Mesenteric fat pad (tissue), 1 donor: ENCODE data around the gene DENND1C. TPM values are rescaled to one million over a fixed set of nuclear protein-coding genes. Genes with fewer than 3 reads are reported as not detected.
"Not testable (repeated sequence)": the region's sequence is repeated elsewhere in the genome, so short reads cannot be mapped to it uniquely, and the experiment has no call there.

Source experiments
- DNase-seq: peaks from one replicate; pipeline ENCODE4 v3.0.0-alpha.2; 2020; ENCODE audit warnings: low spot score
- total RNA-seq: library from RNA; stranded (reverse); fragmentation: NEBNext Ultra II Directional; extraction: Animal tissue kit (Norgen Biotek cat#: 25700); gene quantifications from one replicate; pipeline ENCODE4 v1.2.1, GENCODE V29; 2021
- donor health status: DM: yes; HTN: yes; CAD: no.

The DENND1C gene
- total RNA-seq, 1 donor from 2014 or later: 4.5 TPM

DNA sequence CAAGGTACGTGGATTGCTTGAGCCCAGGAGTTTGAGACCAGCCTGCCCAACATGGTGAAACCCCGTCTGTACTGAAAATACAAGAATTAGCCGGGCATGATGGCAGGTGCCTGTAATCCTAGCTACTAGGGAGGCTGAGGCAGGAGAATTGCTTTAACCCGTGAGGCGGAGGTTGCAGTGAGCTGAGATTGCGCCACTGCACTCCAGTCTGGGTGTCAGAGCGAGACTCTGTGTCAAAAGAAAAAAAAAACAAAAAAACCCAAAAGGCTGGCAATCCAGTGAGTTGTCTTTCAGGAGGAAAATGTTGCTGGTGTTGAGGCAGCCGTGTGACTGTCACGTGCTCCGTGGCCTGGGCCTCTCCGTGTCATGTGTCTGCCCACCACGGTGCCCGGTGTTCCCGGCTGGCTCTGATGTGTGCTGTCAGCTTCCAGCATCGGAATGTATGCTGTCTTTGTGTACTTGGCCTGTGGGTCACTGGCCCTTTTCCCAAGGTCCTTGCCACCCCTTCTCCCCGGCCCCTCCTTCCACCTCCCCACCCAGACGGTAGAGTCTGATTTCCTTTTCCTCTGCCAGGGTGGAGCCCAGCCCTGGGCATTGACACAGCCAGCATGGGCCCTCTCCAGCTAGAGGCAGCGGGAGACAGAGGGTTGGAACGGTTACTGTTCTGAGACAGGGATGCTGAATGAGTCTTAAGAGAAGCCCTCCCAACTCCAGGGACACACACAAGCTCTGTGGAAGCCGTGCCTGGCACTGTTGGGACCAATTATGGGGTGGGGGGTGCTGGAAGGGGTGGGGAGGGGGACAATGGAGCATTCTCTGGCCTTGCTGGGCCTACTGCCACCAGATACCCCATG lies 27.8 kb upstream of the DENND1C start:
- DNase-seq: no peak

DNA sequence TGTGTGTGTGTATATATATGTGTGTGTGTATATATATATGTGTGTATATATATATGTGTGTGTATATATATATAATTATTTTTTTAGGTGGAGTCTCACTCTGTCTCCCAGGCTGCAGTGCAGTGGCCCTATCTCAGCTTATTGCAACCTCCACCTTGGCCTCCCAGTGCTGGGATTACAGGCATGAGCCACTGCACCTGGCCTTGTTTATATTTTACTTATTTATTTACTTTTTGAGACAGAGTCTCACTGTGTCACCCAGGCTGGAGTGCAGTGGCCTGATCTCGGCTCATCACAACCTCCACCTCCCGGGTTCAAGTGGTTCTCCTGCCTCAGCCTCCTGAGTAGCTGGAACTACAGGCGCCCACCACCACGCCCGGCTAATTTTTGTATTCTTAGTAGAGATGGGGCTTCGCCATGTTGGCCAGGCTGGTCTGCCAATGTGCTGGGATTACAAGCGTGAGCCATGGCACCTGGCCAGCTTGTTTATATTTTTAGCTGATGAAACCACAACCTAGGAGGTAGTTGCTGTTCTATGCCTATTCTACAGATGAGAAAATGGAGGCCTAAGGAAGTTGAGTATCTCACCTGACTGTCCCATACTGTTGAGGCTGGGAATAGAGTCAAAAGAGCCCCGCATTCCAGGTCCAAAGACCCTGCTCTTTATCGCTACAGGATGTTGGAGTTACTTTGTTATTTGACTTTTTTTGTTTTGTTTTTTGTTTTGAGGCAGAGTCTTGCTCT lies 26.6 kb upstream of the DENND1C start:
- DNase-seq: not testable (repeated sequence)

DNA sequence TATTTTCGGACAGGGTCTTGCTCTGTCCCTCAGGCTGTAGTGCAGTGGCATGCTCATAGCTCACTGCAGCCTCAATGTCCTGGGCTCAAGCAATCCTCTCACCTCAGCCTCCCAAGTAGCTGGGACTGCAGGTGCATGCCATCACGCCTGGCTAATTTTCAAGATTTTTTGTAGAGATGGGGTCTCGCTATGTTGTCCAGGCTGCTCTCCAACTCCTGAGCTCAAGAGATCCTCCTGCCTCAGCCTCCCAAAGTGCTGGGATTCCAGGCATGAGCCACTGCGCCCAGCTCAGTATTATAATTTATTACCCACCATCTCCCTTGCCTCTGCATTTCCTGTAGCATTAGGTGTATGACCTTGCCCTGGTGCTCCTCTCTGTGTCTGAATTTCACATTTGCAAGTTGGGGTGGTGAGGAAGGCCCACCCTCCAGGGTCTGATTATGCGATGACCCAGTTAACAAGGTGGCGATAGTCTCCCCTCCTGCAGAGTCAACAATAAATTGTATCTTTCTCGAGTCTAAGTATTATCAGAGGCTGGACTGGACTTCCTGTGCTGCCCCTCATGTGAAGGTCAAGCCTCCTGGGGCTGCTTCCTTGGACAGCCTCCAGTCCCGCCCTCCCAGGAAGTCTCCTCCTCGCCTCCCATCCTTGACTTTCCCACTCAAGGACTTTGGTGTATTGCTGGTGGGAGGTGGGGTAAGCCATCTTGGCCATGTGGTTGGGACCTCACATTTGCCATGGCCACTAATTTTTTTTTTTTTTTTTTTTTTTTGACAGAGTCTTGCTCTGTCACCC lies 22.0 kb upstream of the DENND1C start:
- no peak for DNase-seq

DNA sequence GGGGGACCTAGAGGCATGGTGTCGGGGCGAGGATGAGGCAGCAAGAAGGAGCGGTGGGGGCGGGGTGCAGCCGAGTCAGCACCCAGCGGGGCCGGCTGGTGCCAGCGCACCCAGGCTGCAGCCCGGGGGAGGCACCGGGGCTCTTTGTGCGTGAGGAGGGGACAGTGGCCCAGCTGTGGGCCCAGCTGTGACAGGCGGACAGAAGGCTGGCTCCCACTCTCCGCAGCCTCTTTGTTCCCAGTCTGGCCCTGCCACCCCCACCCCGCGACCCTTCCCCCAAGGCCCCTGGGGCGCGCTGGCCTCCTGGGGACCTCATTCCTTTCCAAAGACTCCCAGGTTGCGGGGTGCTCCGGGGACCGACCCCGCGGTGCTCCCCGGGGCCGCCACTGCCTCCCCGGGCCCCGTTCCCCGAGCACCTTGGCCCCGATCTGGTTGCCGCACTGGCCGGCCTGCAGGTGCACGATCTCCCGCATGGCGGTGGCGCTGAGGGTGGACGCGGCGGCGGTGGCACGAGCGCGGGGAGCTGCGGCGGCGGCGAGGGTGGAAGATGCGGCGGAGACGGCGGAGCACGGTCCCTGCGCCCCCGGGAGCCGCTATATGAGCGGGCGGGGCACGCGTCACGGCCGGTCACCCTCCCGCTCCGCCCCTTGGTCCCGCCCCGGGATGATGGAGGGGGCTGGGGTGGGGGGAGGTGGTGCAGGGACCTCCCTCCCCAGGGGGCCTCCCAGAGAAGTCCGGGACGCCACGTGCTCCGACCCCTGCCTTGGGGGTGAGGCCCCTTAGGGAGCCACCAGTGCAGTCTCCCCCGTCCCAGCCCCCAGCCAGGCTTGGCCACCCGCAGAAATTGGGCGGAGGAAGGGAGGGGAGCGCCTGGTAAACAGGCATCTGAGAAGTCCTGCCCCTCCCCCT lies 20.4 kb upstream of the DENND1C start, which contains the start of gene TUBB4A:
TUBB4A (minus strand) TSS at position 570 of the 909 bp plus-strand sequence; CDS start at position 473, 97 bp downstream.
- DNase-seq: no peak

DNA sequence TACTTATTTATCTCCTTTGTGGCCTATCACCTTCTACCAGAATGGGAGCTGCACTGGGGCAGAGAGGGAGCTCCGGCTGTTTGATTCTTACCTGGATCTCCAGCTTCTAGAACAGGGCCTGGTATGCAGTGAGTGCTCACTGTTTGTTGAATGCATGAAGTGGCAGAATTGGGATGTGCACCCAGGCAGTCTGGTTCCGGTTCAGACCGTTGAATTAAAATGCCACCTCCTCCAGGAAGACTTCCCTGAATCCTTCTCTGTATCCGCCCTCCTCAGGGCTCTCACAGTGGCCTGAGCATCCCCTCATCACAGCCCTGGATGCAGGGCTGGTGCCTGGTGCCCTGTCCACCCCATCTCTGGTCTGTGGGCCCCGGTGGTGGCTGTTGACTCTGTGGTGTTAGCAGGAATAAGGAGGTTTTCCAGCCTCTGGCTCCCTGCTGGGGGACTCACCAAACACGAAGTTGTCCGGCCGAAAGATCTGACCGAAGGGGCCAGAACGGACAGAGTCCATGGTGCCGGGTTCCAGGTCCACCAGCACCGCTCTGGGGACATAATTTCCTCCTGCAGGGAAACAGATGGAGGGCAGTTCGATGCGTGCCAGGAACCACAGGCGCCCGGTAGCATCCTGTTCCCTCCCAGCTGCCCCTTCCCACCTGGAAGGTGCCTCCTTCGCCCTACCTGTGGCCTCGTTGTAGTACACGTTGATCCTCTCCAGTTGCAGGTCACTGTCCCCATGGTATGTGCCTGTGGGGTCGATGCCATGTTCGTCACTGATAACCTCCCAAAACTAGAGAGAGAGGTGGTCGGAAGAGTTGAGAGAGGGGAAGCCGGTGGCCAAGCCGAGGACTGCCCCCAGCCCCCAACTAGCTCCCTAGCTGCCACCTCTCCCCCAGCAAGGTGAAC lies 19.5 kb upstream of the DENND1C start:
- DNase-seq: no peak

DNA sequence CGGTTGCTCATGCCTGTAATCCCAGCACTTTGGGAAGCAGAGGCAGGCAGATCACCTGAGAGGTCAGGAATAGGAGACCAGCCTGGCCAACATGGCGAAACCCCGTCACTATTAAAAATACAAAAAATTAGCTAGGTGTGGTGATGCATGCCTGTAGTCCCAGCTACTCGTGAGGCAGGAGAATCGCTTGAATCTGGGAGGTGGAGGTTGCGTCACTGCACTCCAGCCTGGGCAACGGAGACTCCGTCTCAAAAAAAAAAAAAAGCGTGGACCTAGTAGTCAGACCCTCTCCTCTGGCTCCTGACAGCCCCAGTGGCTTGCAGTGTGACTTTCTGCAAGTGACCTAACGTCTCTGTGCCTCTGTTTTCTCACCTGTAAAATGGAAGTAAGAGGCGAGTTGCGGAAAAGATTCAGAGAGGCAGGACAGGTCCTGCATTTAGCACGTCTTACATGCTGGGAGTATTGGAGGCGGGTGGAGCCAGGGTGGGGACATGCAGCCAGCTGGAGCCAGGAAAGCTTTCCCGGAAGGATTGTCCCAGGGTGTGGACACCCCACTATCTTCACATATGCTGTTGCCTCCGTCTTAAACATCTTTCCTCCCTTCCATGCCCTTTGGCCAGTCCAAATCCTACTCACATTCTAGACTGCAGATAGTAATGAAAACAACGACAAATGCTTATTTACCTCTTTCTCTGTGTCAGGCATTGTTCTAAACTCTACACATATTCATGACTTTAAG lies 17.6 kb upstream of the DENND1C start:
- DNase-seq: no peak

DNA sequence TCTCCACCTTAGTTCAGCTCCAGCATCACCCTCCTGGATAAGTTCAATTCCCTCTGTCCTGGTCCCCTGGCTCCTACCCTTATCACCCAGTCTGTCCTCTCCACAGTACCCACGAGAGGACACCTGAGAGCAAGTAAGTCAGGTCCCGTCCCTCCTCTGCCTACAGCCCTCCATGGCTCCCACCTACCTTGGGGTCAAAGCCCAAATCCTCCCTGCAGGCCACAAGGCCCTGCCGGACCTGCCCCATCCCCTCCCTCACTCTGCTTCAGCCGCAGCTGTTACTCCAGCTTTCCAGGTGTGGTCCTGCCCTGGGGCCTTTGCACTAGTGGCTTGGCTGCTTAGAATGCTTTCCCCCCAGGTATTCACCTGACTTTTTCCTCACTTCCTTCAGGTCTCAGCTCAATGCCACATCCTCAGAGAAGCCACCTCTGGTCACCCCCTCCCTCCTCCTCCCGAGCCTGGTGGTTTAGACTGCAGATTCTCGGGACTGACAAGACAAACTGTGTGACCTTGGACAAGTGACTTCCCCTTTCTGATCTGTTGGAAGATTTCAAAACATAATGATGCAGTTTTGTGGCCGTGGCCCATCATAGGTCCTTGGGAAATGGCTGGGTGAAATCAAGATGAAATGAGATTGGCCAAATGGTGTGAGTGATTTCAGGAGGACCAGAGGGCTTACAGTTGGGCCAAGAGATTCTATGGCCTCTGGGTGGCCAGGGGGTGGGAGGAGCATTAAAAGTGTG lies 16.9 kb upstream of the DENND1C start:
- no peak for DNase-seq

DNA sequence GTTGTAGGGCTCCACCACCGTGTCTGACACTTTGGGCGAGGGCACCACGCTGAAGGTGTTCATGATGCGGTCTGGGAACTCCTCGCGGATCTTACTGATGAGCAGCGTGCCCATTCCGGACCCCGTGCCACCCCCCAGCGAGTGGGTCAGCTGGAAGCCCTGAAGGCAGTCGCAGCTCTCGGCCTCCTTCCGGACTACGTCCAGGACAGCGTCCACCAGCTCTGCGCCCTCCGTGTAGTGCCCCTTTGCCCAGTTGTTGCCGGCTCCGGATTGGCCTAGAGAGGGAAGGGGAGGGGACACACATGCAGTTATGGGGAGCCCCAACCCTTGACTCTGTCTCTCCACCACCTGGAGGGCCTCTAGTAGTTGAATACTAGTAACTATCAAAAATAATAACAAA lies 14.4 kb upstream of the DENND1C start:
- no peak for DNase-seq

DNA sequence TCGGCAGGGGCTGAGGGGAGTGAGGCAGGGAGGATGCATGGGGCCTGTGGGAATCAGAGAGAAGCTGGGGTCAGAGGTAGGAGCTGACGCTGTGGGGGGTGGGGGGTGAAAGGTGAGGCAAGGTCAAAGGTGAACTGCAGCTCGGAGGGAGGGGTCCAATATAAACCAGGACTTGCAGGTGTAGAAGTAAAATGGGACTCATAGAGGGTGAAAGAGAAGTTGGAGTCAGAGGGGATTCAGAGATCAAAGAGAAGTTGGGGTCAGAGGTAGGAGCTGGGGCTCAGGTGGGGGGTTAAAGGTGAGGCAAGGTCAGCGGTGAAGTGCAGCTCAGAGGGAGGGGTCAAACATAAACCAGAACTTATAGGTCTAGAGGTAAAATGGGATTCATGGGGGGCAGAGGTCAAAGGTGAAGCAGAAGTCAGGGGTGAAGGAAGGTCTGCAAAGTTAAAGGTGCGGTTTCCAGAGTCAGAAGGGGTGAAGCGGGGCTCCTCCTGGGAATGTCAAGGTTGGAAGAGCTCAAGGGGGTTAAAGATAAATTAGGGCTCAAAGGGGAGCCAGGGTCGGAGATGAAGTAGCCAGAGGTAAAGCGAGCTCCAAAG lies 12.9 kb upstream of the DENND1C start:
- DNase-seq: no peak

DNA sequence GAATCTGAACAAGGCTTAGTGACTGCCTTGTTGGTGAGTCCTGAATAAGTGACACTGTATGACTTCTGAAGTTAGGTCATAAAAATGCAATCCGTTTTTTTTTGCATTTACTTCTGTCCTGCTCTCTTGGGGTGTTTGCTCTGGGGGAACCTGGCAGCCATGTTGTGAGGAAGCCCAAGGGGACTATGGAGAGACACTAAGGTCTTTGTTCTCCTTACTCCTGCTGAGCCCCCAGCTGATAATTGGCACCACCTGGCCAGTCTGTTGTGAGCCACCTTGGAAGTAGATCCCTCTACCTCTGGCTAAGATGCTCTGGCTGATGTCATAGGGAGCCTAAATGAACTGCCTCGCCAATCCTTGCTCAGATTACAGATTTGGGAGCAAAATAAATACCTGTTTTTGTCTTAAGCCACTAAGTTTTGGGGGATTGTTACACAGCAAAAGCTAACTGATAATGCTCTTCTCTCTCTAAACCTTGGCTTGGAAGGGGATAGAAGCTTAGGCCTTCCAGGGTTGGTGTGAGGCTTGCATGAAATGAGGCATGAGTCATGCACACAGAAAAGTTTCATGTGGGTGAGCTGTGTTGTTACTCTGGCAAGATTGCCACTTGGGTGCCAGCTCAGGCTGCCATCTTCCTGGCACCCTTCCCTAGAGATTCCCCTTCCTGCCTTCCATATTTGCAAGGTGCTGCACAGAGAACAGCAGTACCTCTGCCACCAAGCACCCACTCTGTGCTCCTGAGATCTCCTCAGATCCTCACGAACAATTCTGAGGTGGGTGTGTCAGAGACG lies 10.4 kb upstream of the DENND1C start:
- DNase-seq: no peak

DNA sequence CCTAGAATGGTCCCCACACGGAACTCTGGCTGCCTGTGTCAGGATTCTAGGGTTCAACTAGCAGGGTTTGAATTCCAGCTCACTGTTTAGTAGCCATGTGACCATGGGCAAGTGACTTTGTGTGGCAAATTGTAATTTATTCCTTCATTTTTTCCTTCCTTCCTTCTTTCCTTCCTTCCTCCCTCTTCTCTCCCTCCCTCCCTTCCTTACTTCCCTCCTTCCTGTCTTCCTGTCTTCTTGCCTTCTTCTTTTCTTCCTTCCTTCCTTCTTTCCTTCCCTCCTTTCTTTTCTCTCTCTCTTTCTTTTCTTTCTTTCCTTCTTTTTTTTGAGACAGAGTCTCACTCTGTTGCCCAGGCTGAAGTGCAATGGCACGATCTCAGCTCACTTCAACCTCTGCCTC lies 8.5 kb upstream of the DENND1C start:
- DNase-seq: no peak

DNA sequence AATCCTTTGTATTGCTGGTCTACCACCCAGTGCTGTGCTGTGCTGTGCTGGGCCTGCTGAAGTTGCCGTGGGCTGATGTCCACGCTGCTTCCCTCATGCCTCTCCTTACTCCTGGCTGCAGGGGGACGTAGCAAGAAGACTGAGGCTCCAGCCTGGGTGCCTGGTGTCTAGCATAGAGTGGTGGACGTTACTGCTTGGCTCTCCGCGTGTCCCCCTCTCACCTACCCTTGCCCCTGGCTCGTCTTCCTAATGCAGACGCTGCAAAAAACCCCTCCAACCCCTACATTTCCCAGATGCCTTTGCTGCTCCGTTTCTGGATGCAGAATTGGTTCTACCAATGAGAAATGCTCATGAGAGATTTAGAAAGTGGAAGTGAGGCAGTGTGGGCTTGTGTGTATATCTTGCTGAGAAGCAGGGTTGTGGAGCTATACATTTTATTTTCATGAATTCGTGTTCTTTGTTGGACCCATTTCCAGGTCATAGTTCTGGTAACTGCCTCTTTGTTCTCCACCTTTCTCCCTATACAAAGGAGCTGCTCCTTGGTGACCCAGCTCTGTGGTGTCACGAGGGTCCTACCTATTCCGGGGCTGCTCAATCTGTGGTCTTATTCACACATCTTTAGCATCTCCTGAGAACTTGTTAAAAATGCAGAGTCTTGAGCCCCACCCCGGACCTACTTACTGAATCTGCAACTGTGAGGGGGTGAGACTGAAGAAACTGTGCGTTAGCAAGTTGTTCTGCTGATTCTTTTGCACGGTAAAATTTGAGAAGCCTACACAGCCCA lies 7.9 kb upstream of the DENND1C start:
- no peak for DNase-seq

DNA sequence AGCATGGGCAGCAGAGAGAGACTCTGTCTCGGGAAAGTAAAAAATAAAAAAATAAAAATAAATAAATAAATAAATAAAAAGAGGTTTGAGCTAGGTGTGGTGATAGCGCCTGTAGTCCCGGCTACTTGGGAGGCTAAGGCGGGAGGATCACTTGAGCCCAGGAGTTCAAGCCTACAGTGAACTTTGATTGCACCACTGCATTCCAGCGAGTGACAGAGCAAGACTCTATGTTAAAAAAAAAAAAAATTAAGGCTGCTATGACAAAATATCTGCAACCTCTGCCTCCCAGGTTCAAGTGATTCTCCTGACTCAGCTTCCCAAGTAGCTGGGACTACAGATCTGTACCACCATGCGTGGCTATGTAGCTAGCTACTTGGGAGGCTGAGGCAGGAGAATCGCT lies 3.2 kb upstream of the DENND1C start:
- no peak for DNase-seq

DNA sequence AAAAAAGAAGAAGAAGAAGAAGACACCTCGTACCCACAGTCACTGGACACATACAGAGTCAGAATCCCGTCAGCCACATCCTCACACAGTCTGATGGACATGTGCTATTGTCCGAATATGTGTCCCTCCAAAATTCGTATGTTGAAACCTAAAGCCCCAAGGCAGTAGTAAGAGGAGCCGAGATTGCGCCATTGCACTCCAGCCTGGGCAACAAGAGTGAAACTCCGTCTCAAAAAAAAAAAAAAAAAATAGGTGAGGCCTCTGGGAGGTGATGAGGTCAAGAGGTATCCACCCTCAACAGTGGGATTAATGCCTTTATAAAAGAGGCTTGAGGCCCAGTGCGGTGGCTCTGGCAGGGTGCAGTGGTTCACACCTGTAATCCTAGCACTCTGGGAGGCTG lies 2.6 kb upstream of the DENND1C start:
- no peak for DNase-seq

DNA sequence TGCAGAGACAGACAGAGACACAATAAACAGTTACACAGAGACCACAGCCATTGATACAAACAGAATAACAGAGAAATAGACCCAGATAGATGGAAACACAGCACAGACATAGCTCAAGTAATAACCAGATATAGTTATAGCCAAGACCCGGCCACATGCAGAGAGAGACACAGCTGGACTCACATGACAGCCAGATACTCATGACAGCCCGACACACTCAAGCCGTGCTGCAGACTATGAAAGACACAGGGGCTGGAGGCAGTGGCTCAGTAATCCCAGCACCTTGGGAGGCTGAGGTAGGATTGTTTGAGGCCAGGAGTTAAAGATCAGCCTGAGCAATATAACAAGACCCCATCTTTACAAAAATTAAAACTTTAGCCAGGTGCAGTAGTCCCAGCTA lies 1.6 kb upstream of the DENND1C start:
- no peak for DNase-seq

DNA sequence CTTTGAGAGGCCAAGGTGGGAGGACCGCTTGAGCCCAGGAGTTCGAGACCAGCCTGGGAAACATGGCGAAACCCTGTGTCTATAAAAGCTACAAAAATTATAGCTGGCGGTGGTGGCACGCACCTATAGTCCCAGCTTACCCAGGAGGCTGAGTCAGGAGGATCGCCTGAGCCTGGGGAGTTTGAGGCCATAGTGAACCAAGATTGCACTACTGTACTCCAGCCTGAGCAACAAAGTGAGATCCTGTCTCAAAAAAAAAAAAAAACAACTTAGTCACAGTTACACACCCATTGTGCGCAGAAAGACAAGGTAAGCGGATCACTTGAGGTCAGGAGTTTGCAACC lies 728 bp upstream of the DENND1C start:
- no peak for DNase-seq
